SK-N-SH treated with all-trans-retinoic acid at 6 μM for 48 hours (cell line): ENCODE measurements around the gene STK32B.

ENCODE experiments used
- ATAC-seq: fragments of 200-7000 bp; cut with Tn5 transposase; 3 replicates; pipeline ENCODE4 v1.9.1; 2020; ENCODE audit warnings: mild to moderate bottlenecking, moderate library complexity
- ARNTL ChIP-seq: fragments of 450-650 bp; formaldehyde crosslinking; IDR thresholded peaks from 2 replicates; pipeline ENCODE4 v1.5.0; 2020; ENCODE audit warnings: low read depth, mild to moderate bottlenecking, moderate library complexity, borderline replicate concordance
- BACH2 ChIP-seq: fragments of 250-450 bp; sonication (Bioruptor Pico); IDR thresholded peaks from 2 replicates; pipeline ENCODE4 v1.9.0; 2021; ENCODE audit warnings: mild to moderate bottlenecking, borderline replicate concordance
- CSDC2 ChIP-seq: fragments of 250-450 bp; sonication (Bioruptor Pico); IDR thresholded peaks from 2 replicates; pipeline ENCODE4 v1.5.0; 2020; ENCODE audit warnings: mild to moderate bottlenecking, moderate library complexity
- ESRRG ChIP-seq: fragments of 250-450 bp; sonication (Bioruptor Pico); IDR thresholded peaks from 2 replicates; pipeline ENCODE4 v1.6.1; 2021; ENCODE audit warnings: mild to moderate bottlenecking
- GLIS3 ChIP-seq: fragments of 250-450 bp; sonication (Bioruptor Pico); IDR thresholded peaks from 2 replicates; pipeline ENCODE4 v1.5.0; 2020; ENCODE audit warnings: mild to moderate bottlenecking, moderate library complexity
- ISL1 ChIP-seq: fragments of 250-450 bp; sonication (Bioruptor Pico); IDR thresholded peaks from 2 replicates; pipeline ENCODE4 v2.1.2; 2022; ENCODE audit warnings: mild to moderate bottlenecking, moderate library complexity
- OSR1 ChIP-seq: fragments of 250-450 bp; sonication (Bioruptor Pico); IDR thresholded peaks from 2 replicates; pipeline ENCODE4 v1.8.0; 2022; ENCODE audit warnings: moderate library complexity, mild to moderate bottlenecking, inconsistent platforms
- PATZ1 ChIP-seq: fragments of 250-450 bp; sonication (Bioruptor Pico); IDR thresholded peaks from 2 replicates; pipeline ENCODE4 v1.8.0; 2020; ENCODE audit warnings: mild to moderate bottlenecking, moderate library complexity, borderline replicate concordance
- PPARA ChIP-seq: fragments of 250-450 bp; sonication (Bioruptor Pico); IDR thresholded peaks from 2 replicates; pipeline ENCODE4 v1.5.0; 2020; ENCODE audit warnings: mild to moderate bottlenecking, borderline replicate concordance
- RARB ChIP-seq: fragments of 250-450 bp; sonication (Bioruptor Pico); IDR thresholded peaks from 2 replicates; pipeline ENCODE4 v1.8.0; 2021; ENCODE audit warnings: mild to moderate bottlenecking, moderate library complexity
- TCF4 ChIP-seq: fragments of 250-450 bp; sonication (Bioruptor Pico); IDR thresholded peaks from 2 replicates; pipeline ENCODE4 v1.8.0; 2021; ENCODE audit warnings: mild to moderate bottlenecking, moderate library complexity, borderline replicate concordance
- TOX ChIP-seq: fragments of 250-450 bp; sonication (Bioruptor Pico); IDR thresholded peaks from 2 replicates; pipeline ENCODE4 v1.8.0; 2021; ENCODE audit warnings: mild to moderate bottlenecking, moderate library complexity, borderline replicate concordance
- TSHZ2 ChIP-seq: fragments of 250-450 bp; sonication (Bioruptor Pico); IDR thresholded peaks from 2 replicates; pipeline ENCODE4 v1.5.0; 2020; ENCODE audit warnings: mild to moderate bottlenecking, moderate library complexity
- ZC3H10 ChIP-seq: fragments of 250-450 bp; sonication (Bioruptor Pico); IDR thresholded peaks from 2 replicates; pipeline ENCODE4 v1.5.1; 2021; ENCODE audit warnings: mild to moderate bottlenecking, moderate library complexity
- ZFP3 ChIP-seq: fragments of 250-450 bp; sonication (Bioruptor Pico); IDR thresholded peaks from 2 replicates; pipeline ENCODE4 v1.5.0; 2020; ENCODE audit warnings: mild to moderate bottlenecking, moderate library complexity
- ZFP30 ChIP-seq: fragments of 450-650 bp; formaldehyde crosslinking; IDR thresholded peaks from 2 replicates; pipeline ENCODE4 v1.5.0; 2022; ENCODE audit warnings: mild to moderate bottlenecking, moderate library complexity
- ZNF70 ChIP-seq: fragments of 450-650 bp; formaldehyde crosslinking; IDR thresholded peaks from 2 replicates; pipeline ENCODE4 v1.5.0; 2020; ENCODE audit warnings: mild to moderate bottlenecking, moderate library complexity
- ZNF8 ChIP-seq: fragments of 450-650 bp; formaldehyde crosslinking; IDR thresholded peaks from 2 replicates; pipeline ENCODE4 v1.5.0; 2020; ENCODE audit warnings: mild to moderate bottlenecking, moderate library complexity
- TF ChIP-seq, protein P1 (sequence below): fragments of 250-450 bp; sonication (Bioruptor Pico); IDR thresholded peaks from 2 replicates; pipeline ENCODE4 v1.5.1; 2020; ENCODE audit warnings: low read depth, mild to moderate bottlenecking, moderate library complexity
- TF ChIP-seq, protein P2 (sequence below): fragments of 250-450 bp; sonication (Bioruptor Pico); IDR thresholded peaks from 2 replicates; pipeline ENCODE4 v1.5.1; 2021; ENCODE audit warnings: mild to moderate bottlenecking, moderate library complexity

Gene STK32B

DNA sequence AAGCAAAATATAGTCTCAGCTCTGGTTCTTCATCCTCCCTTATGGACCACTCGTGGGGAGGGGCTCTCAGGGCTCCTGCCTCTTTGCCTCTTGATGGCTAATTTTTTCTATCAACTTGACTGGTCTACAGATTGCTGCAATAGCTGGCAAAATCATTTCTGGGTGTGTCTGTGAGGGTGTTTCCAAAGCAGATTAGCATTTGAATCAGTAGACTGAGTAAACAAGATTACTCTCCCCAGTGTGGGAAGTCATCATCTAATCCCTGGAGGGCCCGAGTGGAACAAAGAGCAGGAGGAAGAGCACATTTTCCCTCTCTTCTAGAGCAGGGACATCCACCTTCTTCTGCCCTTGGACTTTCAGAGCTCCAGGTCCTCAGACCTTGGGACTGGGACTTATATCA, 153.5 kb downstream of the STK32B start:
- ATAC-seq, result no peak
- no peak for TF ChIP-seq PATZ1 (CRISPR knock-in tag)

- peak; percentile 39; the same call in 1 of the 3 replicates for ATAC-seq
- TF ChIP-seq PATZ1 (CRISPR knock-in tag) (no peak), ZC3H10 (CRISPR knock-in tag) (no peak), TSHZ2 (CRISPR knock-in tag) (no peak), TOX (no peak), OSR1 (CRISPR knock-in tag) (no peak), ISL1 (CRISPR knock-in tag) (no peak), TCF4 (CRISPR knock-in tag) (no peak), ZNF8 (no peak), ZFP3 (CRISPR knock-in tag) (no peak), GLIS3 (CRISPR knock-in tag) (no peak), ESRRG (CRISPR knock-in tag) (no peak), BACH2 (CRISPR knock-in tag) (no peak), PPARA (CRISPR knock-in tag) (no peak), RARB (CRISPR knock-in tag) (no peak), ZFP30 (CRISPR knock-in tag) (no peak)
- TF ChIP-seq, protein P1, sequence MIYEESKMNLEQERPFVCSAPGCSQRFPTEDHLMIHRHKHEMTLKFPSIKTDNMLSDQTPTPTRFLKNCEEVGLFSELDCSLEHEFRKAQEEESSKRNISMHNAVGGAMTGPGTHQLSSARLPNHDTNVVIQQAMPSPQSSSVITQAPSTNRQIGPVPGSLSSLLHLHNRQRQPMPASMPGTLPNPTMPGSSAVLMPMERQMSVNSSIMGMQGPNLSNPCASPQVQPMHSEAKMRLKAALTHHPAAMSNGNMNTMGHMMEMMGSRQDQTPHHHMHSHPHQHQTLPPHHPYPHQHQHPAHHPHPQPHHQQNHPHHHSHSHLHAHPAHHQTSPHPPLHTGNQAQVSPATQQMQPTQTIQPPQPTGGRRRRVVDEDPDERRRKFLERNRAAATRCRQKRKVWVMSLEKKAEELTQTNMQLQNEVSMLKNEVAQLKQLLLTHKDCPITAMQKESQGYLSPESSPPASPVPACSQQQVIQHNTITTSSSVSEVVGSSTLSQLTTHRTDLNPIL, result no peak
- TF ChIP-seq, protein P2, sequence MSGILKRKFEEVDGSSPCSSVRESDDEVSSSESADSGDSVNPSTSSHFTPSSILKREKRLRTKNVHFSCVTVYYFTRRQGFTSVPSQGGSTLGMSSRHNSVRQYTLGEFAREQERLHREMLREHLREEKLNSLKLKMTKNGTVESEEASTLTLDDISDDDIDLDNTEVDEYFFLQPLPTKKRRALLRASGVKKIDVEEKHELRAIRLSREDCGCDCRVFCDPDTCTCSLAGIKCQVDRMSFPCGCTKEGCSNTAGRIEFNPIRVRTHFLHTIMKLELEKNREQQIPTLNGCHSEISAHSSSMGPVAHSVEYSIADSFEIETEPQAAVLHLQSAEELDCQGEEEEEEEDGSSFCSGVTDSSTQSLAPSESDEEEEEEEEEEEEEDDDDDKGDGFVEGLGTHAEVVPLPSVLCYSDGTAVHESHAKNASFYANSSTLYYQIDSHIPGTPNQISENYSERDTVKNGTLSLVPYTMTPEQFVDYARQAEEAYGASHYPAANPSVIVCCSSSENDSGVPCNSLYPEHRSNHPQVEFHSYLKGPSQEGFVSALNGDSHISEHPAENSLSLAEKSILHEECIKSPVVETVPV, result no peak
- TF ChIP-seq, all 23 proteins: peak for 0
Measured at GRCh38 chr4:5206016-5206790, 154.9 kb downstream of the STK32B start.

GRCh38 chr4:5209862-5210261, 158.6 kb downstream of the STK32B start:
- no peak for TF ChIP-seq GLIS3 (CRISPR knock-in tag)
- TF ChIP-seq ISL1 (CRISPR knock-in tag), result no peak
- TF ChIP-seq PPARA (CRISPR knock-in tag), result no peak
- TF ChIP-seq ZNF8, result no peak
- TF ChIP-seq ZC3H10 (CRISPR knock-in tag), result no peak
- TF ChIP-seq ZFP3 (CRISPR knock-in tag), result no peak
- TF ChIP-seq, all 23 proteins: peak for 0
- ATAC-seq, result no peak

GRCh38 chr4:5211282-5211839, 160.1 kb downstream of the STK32B start:
- ATAC-seq, result no peak
- TF ChIP-seq TCF4 (CRISPR knock-in tag), result no peak
- no peak for TF ChIP-seq ZFP30 (CRISPR knock-in tag)
- no peak for TF ChIP-seq ARNTL
- no peak for TF ChIP-seq CSDC2 (CRISPR knock-in tag)
- no peak for TF ChIP-seq ESRRG (CRISPR knock-in tag)
- TF ChIP-seq OSR1 (CRISPR knock-in tag), result no peak
- no peak for TF ChIP-seq PPARA (CRISPR knock-in tag)
- TF ChIP-seq GLIS3 (CRISPR knock-in tag), result no peak
- TF ChIP-seq ZNF70 (CRISPR knock-in tag), result no peak
- no peak for TF ChIP-seq TSHZ2 (CRISPR knock-in tag)
- TF ChIP-seq ZNF8, result no peak
- TF ChIP-seq ISL1 (CRISPR knock-in tag), result no peak
